Measurements from ENCODE around the gene NKX1-1.

GRCh38 chr4:1369479-1370079 is 36.7 kb downstream of the NKX1-1 start:
- TF ChIP-seq CTCF (IDR thresholded peaks at IDR 0.05) (no peak), POLR2A (IDR thresholded peaks at IDR 0.05) (no peak)
